Measurements from ENCODE around the gene GALNT16.

GALNT16 gene

GRCh38 chr14:69331206-69331605 lies 71.2 kb downstream of the GALNT16 start:
- TF ChIP-seq NFIC (IDR thresholded peaks at IDR 0.05) (no peak), CEBPB (IDR thresholded peaks at IDR 0.05) (no peak), EP300 (IDR thresholded peaks at IDR 0.05; ENCODE audit: borderline replicate concordance) (no peak), YY1 (IDR thresholded peaks at IDR 0.05; ENCODE audit: low read depth) (no peak), CREB1 (IDR thresholded peaks at IDR 0.05; ENCODE audit: low read depth) (no peak), MAX (IDR thresholded peaks at IDR 0.05) (no peak), TAF1 (IDR thresholded peaks at IDR 0.05; ENCODE audit: low read depth) (no peak), TCF12 (IDR thresholded peaks at IDR 0.05; ENCODE audit: low read depth) (no peak), FOXM1 (IDR thresholded peaks at IDR 0.05; ENCODE audit: borderline replicate concordance, low read depth) (no peak), RAD21 (IDR thresholded peaks at IDR 0.05; ENCODE audit: low read depth) (no peak), USF1 (IDR thresholded peaks at IDR 0.05) (no peak), TEAD4 (IDR thresholded peaks at IDR 0.05) (no peak), ZBTB7A (IDR thresholded peaks at IDR 0.05; ENCODE audit: low read depth) (no peak), EGR1 (IDR thresholded peaks at IDR 0.05) (no peak)

GRCh38 chr14:69332782-69333395 lies 72.9 kb downstream of the GALNT16 start:
- TF ChIP-seq EP300 (IDR thresholded peaks at IDR 0.05; ENCODE audit: borderline replicate concordance): no peak
- no peak for TF ChIP-seq TCF12 (IDR thresholded peaks at IDR 0.05; ENCODE audit: low read depth)
- no peak for TF ChIP-seq REST (IDR thresholded peaks at IDR 0.05; ENCODE audit: low read depth)
- no peak for TF ChIP-seq CEBPB (IDR thresholded peaks at IDR 0.05)
- no peak for TF ChIP-seq ZBTB7A (IDR thresholded peaks at IDR 0.05; ENCODE audit: low read depth)
- no peak for TF ChIP-seq EGR1 (IDR thresholded peaks at IDR 0.05)
- TF ChIP-seq FOXM1 (IDR thresholded peaks at IDR 0.05; ENCODE audit: borderline replicate concordance, low read depth): no peak
- no peak for TF ChIP-seq USF1 (IDR thresholded peaks at IDR 0.05)
- TF ChIP-seq TAF1 (IDR thresholded peaks at IDR 0.05; ENCODE audit: low read depth): no peak
- no peak for TF ChIP-seq CREB1 (IDR thresholded peaks at IDR 0.05; ENCODE audit: low read depth)
- TF ChIP-seq TEAD4 (IDR thresholded peaks at IDR 0.05): no peak
- TF ChIP-seq YY1 (IDR thresholded peaks at IDR 0.05; ENCODE audit: low read depth): no peak
- no peak for TF ChIP-seq RAD21 (IDR thresholded peaks at IDR 0.05; ENCODE audit: low read depth)
- no peak for TF ChIP-seq MAX (IDR thresholded peaks at IDR 0.05)
- TF ChIP-seq NFIC (IDR thresholded peaks at IDR 0.05): no peak

- no peak for TF ChIP-seq EGR1 (IDR thresholded peaks at IDR 0.05)
- TF ChIP-seq FOXM1 (IDR thresholded peaks at IDR 0.05; ENCODE audit: borderline replicate concordance, low read depth): no peak
Measured at GRCh38 chr14:69333791-69334337, 73.9 kb downstream of the GALNT16 start.

- TF ChIP-seq CEBPB (IDR thresholded peaks at IDR 0.05) (no peak), EGR1 (IDR thresholded peaks at IDR 0.05) (no peak), CREB1 (IDR thresholded peaks at IDR 0.05; ENCODE audit: low read depth) (no peak), TEAD4 (IDR thresholded peaks at IDR 0.05) (no peak), MAX (IDR thresholded peaks at IDR 0.05) (no peak), USF1 (IDR thresholded peaks at IDR 0.05) (no peak), RAD21 (IDR thresholded peaks at IDR 0.05; ENCODE audit: low read depth) (no peak)
Measured at GRCh38 chr14:69334576-69334975, 74.6 kb downstream of the GALNT16 start.

GRCh38 chr14:69335371-69335771 lies 75.4 kb downstream of the GALNT16 start:
- TF ChIP-seq RAD21 (IDR thresholded peaks at IDR 0.05; ENCODE audit: low read depth): no peak
- no peak for TF ChIP-seq ZBTB7A (IDR thresholded peaks at IDR 0.05; ENCODE audit: low read depth)
- TF ChIP-seq NFIC (IDR thresholded peaks at IDR 0.05): no peak
- no peak for TF ChIP-seq USF1 (IDR thresholded peaks at IDR 0.05)
- TF ChIP-seq TAF1 (IDR thresholded peaks at IDR 0.05; ENCODE audit: low read depth): no peak
- no peak for TF ChIP-seq EP300 (IDR thresholded peaks at IDR 0.05; ENCODE audit: borderline replicate concordance)
- TF ChIP-seq EGR1 (IDR thresholded peaks at IDR 0.05): no peak
- no peak for TF ChIP-seq FOXM1 (IDR thresholded peaks at IDR 0.05; ENCODE audit: borderline replicate concordance, low read depth)
- no peak for TF ChIP-seq TCF12 (IDR thresholded peaks at IDR 0.05; ENCODE audit: low read depth)
- no peak for TF ChIP-seq YY1 (IDR thresholded peaks at IDR 0.05; ENCODE audit: low read depth)
- no peak for TF ChIP-seq CREB1 (IDR thresholded peaks at IDR 0.05; ENCODE audit: low read depth)
- TF ChIP-seq REST (IDR thresholded peaks at IDR 0.05; ENCODE audit: low read depth): no peak
- TF ChIP-seq TEAD4 (IDR thresholded peaks at IDR 0.05): no peak
- TF ChIP-seq MAX (IDR thresholded peaks at IDR 0.05): no peak

Data from Ishikawa (cell line).